ENCODE results near the gene BCAR1.
"Not testable (repeated sequence)": the region's sequence is repeated elsewhere in the genome, so short reads cannot be mapped to it uniquely, and the experiment has no call there.

Gene BCAR1

DNA sequence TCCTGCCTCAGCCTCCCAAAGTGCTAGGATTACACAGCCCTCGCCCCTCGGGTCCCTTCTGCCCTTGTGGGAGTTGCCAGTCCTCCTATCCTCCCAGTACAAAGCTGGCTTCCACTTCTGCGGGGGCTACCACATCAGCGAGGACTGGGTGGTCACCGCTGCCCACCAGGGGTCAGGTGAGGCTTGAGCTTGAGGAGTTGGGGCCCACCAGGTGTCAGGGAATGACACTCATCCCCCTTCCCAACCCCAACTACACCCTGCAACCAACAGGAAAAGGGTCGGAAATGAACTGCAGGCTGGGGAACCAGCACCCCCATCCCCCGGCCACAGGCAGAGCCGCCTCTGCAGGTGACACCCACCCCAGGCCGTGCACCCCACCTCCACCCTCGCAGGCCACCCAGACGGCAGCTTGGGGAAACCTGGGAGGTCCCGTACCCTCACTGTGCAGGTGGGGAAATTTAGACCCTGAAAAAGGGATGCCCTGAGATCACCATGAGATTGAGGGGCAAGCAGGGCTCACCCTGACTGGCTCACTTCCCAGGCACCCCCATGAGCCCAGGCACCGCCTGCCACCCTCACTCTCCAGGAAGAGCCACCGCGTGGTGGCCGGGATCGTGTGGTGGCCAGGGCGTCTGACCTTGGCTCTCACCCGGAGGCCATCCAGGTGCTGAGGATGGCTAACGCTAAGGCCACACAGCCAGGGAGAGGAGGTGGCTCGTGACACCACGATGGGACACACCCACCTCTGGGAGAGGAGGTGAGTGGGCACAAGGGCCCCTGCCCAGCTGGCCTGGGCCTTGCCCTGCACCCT, 24.7 kb downstream of the BCAR1 start:
- no peak for DNase-seq (ENCODE audit: extremely low read depth in 1 of 2, low read depth in 1 of 2)

DNA sequence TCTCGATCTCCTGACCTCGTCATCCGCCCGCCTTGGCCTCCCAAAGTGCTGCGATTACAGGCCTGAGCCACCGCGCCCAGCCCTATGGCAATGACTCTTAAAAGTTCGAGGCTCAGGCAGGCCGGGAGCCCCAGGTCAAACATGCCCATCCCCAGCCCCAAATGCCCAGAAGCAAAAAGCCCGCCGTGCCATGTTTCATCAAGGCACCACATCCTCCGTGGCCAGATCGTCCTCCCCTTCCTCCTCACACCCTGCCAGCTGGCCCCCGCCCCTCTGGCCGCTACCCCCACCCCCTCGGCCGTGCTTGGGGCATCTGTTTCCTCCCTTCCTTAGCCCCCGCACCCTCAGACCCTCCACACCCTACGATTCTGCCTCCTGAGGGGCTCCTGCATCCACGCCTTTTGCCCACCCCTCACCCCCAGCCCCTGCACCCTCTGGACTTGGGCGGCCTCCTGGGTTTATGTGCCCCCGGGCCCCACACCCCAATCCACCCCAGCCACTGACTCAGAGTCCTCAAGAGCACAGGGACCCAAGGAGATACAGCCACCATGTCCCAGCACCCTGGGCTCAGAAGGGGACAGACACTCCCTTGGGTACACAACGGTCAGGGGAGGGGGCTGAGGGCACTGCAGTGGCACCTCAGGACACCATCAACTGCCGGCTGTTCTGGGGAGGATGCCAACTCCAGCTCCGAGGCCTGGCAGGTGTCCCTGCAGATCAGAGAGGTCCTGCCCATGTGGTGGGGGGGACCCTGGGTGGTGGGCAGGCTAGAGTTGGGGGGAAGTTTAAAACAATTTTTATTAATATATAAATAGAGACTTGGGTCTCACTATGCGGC, 25.5 kb downstream of the BCAR1 start:
- DNase-seq (ENCODE audit: extremely low read depth in 1 of 2, low read depth in 1 of 2) = no peak

GRCh38 chr16:75225092-75225491, 26.3 kb downstream of the BCAR1 start:
- DNase-seq (ENCODE audit: extremely low read depth in 1 of 2, low read depth in 1 of 2) = no peak

GRCh38 chr16:75224306-75225082, 26.9 kb downstream of the BCAR1 start:
- DNase-seq (ENCODE audit: extremely low read depth in 1 of 2, low read depth in 1 of 2) = no peak

DNA sequence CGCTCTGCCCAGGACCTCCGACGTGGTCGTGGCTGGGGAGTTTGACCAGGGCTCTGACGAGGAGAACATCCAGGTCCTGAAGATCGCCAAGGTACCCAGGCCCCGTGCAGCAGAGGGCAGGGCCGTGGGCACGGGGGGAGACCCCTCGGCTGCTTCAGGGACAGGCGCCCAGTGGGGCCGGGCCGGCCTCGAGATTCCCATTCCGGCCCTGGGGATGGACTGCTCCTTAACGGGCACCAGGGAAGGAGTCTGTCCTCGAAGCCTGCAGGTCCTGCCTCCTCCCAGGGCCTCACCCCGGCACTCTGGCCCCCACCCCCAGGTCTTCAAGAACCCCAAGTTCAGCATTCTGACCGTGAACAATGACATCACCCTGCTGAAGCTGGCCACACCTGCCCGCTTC, 28.3 kb downstream of the BCAR1 start:
- not testable (repeated sequence) for DNase-seq (ENCODE audit: extremely low read depth in 1 of 2, low read depth in 1 of 2)

DNA sequence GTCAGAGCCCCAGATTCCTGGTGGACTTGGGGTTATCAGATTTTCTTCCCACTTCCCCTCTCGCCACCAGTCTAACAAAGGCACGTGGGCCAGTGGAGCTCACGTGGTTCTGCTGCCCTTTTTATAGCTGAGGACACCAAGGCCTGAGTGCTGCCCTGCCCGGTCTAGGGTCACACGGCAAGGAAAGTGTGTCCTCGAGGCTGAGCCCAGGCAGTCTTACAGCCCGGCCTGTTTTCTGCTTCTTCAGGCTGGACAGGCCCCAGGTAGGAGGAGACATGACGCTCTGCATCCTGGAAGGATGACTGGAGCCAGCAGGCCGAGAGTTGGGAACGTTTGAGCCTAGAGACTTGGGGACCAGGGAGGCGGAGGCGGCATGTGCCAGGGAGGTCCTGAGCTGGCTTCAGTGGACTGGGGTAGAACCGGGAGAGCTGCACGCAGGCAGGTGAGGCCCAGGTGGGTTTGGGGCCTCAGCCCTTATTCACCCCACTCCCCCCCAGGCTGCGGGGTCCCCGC, 29.1 kb downstream of the BCAR1 start:
- DNase-seq (ENCODE audit: extremely low read depth in 1 of 2, low read depth in 1 of 2) = no peak

DNA sequence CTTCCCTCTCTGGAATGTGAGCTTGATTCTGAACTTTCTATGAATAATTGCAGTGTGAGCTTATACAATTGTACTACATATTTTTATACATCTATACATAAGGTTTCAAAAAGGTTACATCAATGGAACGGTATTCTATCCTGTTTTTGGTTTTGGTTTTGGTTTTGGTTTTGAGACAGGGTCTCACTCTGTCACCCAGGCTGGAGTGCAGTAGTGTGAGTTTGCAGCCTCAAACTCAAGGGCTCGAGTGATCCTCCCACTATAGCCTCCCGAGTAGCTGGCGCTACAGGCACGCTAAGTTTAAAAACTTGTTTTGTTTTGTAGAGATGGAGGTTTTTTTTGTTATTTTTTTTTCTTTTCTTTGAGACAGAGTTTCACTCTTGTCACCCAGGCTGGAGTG, 31.6 kb downstream of the BCAR1 start:
- no peak for DNase-seq (ENCODE audit: extremely low read depth in 1 of 2, low read depth in 1 of 2)

GRCh38 chr16:75219088-75219487, 32.3 kb downstream of the BCAR1 start:
- no peak for DNase-seq (ENCODE audit: extremely low read depth in 1 of 2, low read depth in 1 of 2)

- DNase-seq (ENCODE audit: extremely low read depth in 1 of 2, low read depth in 1 of 2) = no peak
These were observed 33.0 kb downstream of the BCAR1 start, which contains the start of gene CTRB1 for GRCh38 chr16:75218256-75219076. TSS of gene CTRB1 (plus strand) at chr16:75218988. CDS start at chr16:75219008, 20 bp downstream.

GRCh38 chr16:75217389-75217851, 34.0 kb downstream of the BCAR1 start:
- no peak for DNase-seq (ENCODE audit: extremely low read depth in 1 of 2, low read depth in 1 of 2)

- DNase-seq (ENCODE audit: extremely low read depth in 1 of 2, low read depth in 1 of 2) = no peak
These were observed 34.8 kb downstream of the BCAR1 start for GRCh38 chr16:75216576-75216975.

DNA sequence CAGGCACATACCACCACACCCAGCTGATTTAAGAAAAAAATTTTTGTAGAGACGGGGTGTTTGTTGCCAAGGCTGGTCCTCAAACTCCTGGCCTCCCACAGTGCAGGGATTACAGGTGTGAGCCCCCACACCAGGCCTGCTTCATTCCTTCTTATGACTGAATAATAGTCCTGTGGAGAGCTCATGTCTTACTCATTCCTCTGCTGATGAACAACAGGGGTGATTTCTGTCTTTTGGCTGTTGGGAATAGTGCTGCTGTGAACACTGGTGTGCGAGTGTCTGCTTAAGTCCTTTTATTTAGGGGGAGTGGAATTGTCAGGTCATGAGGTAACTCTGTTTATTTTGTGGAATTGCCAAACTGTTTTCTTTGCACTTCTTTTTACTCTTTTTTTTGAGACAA, 35.3 kb downstream of the BCAR1 start:
- no peak for DNase-seq (ENCODE audit: extremely low read depth in 1 of 2, low read depth in 1 of 2)

- DNase-seq (ENCODE audit: extremely low read depth in 1 of 2, low read depth in 1 of 2) = not testable (repeated sequence)
These were observed 40.1 kb downstream of the BCAR1 start for GRCh38 chr16:75211286-75211685.

- DNase-seq (ENCODE audit: extremely low read depth in 1 of 2, low read depth in 1 of 2) = no peak
These were observed 41.5 kb downstream of the BCAR1 start for GRCh38 chr16:75209944-75210343.

- DNase-seq (ENCODE audit: extremely low read depth in 1 of 2, low read depth in 1 of 2) = not testable (repeated sequence)
These were observed 41.9 kb downstream of the BCAR1 start for GRCh38 chr16:75209514-75209913.

DNA sequence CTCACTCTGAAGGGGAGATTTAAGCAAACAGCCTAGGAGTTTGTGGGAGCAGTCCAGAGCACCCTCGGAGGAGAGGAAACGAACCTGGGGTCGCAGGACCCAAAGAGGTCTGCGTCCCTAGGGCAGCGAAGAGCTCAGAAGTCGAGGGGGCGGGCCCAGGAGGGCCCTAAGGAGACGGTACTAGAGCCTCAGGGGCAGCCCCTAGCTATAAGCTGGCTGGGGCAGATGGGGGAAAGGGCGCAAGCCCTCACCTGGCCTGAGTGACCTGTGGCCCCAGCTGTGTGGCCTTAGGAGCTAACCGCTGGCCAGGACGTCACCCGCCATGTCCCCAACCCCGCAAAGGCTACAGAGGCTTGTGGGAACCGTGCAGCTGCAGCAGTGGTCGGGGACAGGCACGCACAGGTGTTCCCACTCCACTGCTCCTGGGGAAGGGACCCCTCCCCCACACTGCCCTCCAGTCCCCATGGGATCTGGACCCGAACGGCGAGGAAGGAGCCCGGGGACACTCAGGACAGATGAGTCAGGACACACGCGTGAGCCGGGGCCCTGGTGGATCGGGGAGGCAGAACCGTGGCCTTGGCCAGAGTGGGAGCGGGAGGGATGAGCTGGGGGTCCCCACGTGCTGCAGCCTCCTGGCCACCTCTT, 42.4 kb downstream of the BCAR1 start:
- no peak for DNase-seq (ENCODE audit: extremely low read depth in 1 of 2, low read depth in 1 of 2)

- DNase-seq (ENCODE audit: extremely low read depth in 1 of 2, low read depth in 1 of 2) = no peak
These were observed 43.1 kb downstream of the BCAR1 start for GRCh38 chr16:75208242-75208825.

DNA sequence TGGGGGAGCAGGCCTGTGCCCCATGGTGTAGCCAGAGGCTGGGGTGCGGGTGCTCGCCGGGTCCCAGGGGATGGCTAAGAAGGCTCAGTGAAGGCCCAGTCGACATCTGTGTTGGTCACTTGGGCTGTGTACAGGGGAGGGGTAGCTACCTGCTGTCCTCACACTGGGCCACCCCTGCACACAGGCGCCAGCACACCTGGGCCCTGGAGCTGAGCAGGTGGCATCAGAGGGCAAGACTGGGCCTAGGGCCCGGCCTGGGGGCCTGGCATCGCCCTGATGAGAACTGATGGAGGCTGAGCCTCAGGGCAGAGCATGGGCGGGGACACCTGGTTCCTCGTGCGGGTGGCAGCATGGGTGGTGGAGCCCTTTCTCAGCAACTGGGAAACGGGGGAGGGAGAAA, 43.6 kb downstream of the BCAR1 start:
- no peak for DNase-seq (ENCODE audit: extremely low read depth in 1 of 2, low read depth in 1 of 2)
